ENCODE data around the gene INHBB.

The INHBB gene

DNA sequence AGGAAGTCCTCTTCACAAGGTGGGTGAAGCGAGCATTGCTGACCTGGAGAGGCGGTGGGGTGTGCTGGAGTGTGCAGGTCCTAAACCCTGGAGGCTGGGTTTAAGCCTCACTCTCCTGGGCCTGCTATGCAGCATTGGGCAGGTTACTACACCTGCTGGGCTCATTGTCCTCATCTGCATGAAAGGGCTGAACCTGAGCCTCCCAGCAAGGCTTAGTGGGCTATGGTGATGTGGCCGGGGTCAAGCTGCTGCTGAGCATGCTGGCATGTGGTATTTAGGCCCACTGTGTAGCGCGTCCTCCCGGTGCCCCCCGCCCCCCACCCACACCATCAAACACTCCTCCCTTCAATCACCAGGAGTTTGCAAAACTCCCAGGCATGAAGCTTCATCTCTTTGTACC, 37.3 kb downstream of the INHBB start:
- DNase-seq (ENCODE audit: low read depth) = no peak
- no peak overlapping the region for H3K4me3 ChIP-seq (ENCODE audit: low read depth, low read length)
- TF ChIP-seq, protein P1, sequence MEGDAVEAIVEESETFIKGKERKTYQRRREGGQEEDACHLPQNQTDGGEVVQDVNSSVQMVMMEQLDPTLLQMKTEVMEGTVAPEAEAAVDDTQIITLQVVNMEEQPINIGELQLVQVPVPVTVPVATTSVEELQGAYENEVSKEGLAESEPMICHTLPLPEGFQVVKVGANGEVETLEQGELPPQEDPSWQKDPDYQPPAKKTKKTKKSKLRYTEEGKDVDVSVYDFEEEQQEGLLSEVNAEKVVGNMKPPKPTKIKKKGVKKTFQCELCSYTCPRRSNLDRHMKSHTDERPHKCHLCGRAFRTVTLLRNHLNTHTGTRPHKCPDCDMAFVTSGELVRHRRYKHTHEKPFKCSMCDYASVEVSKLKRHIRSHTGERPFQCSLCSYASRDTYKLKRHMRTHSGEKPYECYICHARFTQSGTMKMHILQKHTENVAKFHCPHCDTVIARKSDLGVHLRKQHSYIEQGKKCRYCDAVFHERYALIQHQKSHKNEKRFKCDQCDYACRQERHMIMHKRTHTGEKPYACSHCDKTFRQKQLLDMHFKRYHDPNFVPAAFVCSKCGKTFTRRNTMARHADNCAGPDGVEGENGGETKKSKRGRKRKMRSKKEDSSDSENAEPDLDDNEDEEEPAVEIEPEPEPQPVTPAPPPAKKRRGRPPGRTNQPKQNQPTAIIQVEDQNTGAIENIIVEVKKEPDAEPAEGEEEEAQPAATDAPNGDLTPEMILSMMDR (IDR thresholded peaks at IDR 0.05; ENCODE audit: control insufficient read depth, extremely low read depth, insufficient read depth) = no peak

GRCh38 chr2:120383631-120384340, 37.9 kb downstream of the INHBB start:
- TF ChIP-seq, protein P1 (IDR thresholded peaks at IDR 0.05; ENCODE audit: control insufficient read depth, extremely low read depth, insufficient read depth) = no peak
- no peak overlapping the region for H3K4me3 ChIP-seq (ENCODE audit: low read depth, low read length)
- no peak for DNase-seq (ENCODE audit: low read depth)

- TF ChIP-seq, protein P1 (IDR thresholded peaks at IDR 0.05; ENCODE audit: control insufficient read depth, extremely low read depth, insufficient read depth) = no peak
- DNase-seq (ENCODE audit: low read depth) = no peak
- H3K4me3 ChIP-seq (ENCODE audit: low read depth, low read length) = no peak overlapping the region
These were observed 38.8 kb downstream of the INHBB start for GRCh38 chr2:120384486-120385354.

DNA sequence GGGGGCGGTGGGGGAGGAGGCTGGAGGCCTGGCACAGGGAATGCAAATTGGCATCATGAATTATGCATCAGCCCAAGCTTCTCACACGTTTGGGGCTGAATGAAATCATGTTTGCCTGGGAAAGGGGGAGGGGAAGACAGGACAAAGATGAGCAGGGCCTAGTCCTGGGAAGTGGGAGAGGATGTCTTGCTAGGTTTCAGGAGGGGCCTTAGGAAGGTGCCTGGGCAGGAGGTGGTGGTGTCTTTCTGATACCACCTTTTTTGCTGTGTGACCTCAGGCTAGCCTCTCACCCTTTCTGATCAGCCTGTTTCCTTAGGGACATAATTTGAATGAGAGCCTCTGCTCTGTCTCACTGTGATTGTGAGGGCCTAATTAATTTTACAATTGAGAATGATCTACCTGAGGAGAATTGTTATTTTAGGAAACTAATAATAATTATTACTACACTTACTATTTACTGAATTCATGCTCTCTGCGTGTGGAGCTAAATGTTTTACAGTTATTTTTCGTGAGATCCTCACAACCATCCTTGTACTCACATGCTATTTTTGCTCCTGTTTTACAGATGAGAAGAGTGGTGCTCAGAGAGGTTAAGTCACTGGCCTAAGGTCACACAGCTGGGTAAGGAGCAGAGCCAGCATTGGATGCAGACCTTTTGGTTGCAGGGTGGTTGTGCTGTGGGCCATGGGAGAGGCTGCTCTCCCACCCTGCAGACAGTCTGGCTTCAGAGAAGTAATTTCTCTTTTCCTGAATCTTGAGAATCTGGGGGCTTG, 39.6 kb downstream of the INHBB start:
- TF ChIP-seq, protein P1 (IDR thresholded peaks at IDR 0.05; ENCODE audit: control insufficient read depth, extremely low read depth, insufficient read depth) = no peak
- H3K4me3 ChIP-seq (ENCODE audit: low read depth, low read length) = no peak overlapping the region
- no peak for DNase-seq (ENCODE audit: low read depth)

- TF ChIP-seq, protein P1 (IDR thresholded peaks at IDR 0.05; ENCODE audit: control insufficient read depth, extremely low read depth, insufficient read depth) = no peak
- no peak overlapping the region for H3K4me3 ChIP-seq (ENCODE audit: low read depth, low read length)
- DNase-seq (ENCODE audit: low read depth) = no peak
These were observed 42.5 kb downstream of the INHBB start for GRCh38 chr2:120388222-120389035.

- H3K4me3 ChIP-seq (ENCODE audit: low read depth, low read length) = no peak overlapping the region
- TF ChIP-seq, protein P1 (IDR thresholded peaks at IDR 0.05; ENCODE audit: control insufficient read depth, extremely low read depth, insufficient read depth) = no peak
- no peak for DNase-seq (ENCODE audit: low read depth)
These were observed 43.1 kb downstream of the INHBB start for GRCh38 chr2:120389036-120389391.

Data from LNCaP clone FGC (cell line).